Right cardiac atrium (tissue), 5 donors: ENCODE measurements around the gene TCEA2. TPM values are rescaled to one million over a fixed set of nuclear protein-coding genes. Genes with fewer than 3 reads are reported as not detected.

Source experiments
- ATAC-seq, 2 donors: fragments of 200-7000 bp; cut with Tn5 transposase; one replicate each; pipeline versions ENCODE4 v1.8.0 to v1.9.1; 2020; ENCODE audit warnings: moderate library complexity in 2 of 2, mild to moderate bottlenecking in 1 of 2
- DNase-seq, 3 donors: peaks; one replicate each; pipeline ENCODE4 v3.0.0-alpha.2; 2020
- H3K27ac ChIP-seq: one replicate; pipeline ENCODE4 v1.5.1; 2013; ENCODE audit warnings: mild to moderate bottlenecking, low read length, control low read depth, moderate library complexity
- H3K27me3 ChIP-seq: one replicate; pipeline ENCODE4 v1.6.1; 2013; ENCODE audit not compliant: control insufficient read depth, insufficient read depth
- H3K4me1 ChIP-seq: one replicate; pipeline ENCODE4 v1.6.1; 2013; ENCODE audit warnings: low read length; ENCODE audit not compliant: control insufficient read depth, insufficient read depth
- H3K4me3 ChIP-seq: one replicate; pipeline ENCODE4 v1.5.1; 2013; ENCODE audit warnings: low read length, control low read depth
- H3K9me3 ChIP-seq: one replicate; pipeline ENCODE4 v1.6.1; 2013; ENCODE audit warnings: low read length; ENCODE audit not compliant: control insufficient read depth
- WGBS: extraction: QIAGEN DNeasy Blood & Tissue Kit; methylation state at CpG from one replicate; pipeline ENCODE4 v1.1.7; 2013; 5-methylcytosine and 5-hydroxymethylcytosine counted together
- intact Hi-C, 4 donors: fragments of 100-400 bp; cut with DNase I; formaldehyde crosslinking; loops; one replicate each; pipeline versions ENCODE4 v1.11.0 to v1.14.0; 2022 to 2023
- polyA plus RNA-seq: library from polyadenylated mRNA; stranded (reverse); fragments of 200-250 nt; gene quantifications from one replicate; pipeline ENCODE4 v1.2.3, GENCODE V29; 2013
- total RNA-seq, 4 donors: library from RNA; stranded (reverse); fragmentation: NEBNext Ultra II Directional; extraction: Animal tissue kit (Norgen Biotek cat#: 25700); gene quantifications; one replicate each; pipeline ENCODE4 v1.2.1, GENCODE V29; 2021
- donor health status: healthy with polysubstance abuse.
- donor health status: DM: no; HTN: yes; CAD: no.
- donor health status: DM: no; HTN: no; CAD: no.
- donor health status: DM: no; HTN: yes; CAD: no; lungs with severe emphysema.
- donor health status: DM: yes; HTN: yes; CAD: no.

Gene TCEA2
- total and polyA plus RNA-seq, 5 donors, result 38.3 to 52.0 (median 48.0) TPM

- intact Hi-C loops, result loop anchor here in 1 of 4 donors (5.0 kb wide), 1 partner anchor 85 kb away; no protein-coding TSS in a partner anchor
- no peaks in the 10 kb centered on the region for H3K27me3 ChIP-seq
- no peaks in the 10 kb centered on the region for H3K4me1 ChIP-seq
- ATAC-seq, result peak; percentile 2 to 3
- H3K4me3 ChIP-seq, result peak overlapping the region; percentile 1
- H3K9me3 ChIP-seq, result no peaks in the 10 kb centered on the region
- peak in 1 of 3 donors; percentile 54 for DNase-seq
- H3K27ac ChIP-seq, result peak overlapping the region; percentile 16
- 49% methylated on average over 39 of the region's 39 CpGs for WGBS
Measured at GRCh38 chr20:64056889-64057627, 5.9 kb upstream of the TCEA2 start.

GRCh38 chr20:64057628-64058498 lies 5.1 kb upstream of the TCEA2 start:
- Histone ChIP-seq H3K27ac (peak overlapping the region; percentile 16), H3K27me3 (no peaks in the 10 kb centered on the region), H3K4me3 (peak overlapping the region; percentile 1), H3K4me1 (no peaks in the 10 kb centered on the region), H3K9me3 (no peaks in the 10 kb centered on the region)
- DNase-seq (peak; percentile 80 to 91 (median 91)), ATAC-seq (peak; percentile 42 to 50)
- 29% methylated on average over 33 of the region's 33 CpGs for WGBS
- intact Hi-C loops, result loop anchor here in 1 of 4 donors (5.0 kb wide), 1 partner anchor 86 kb away; no protein-coding TSS in a partner anchor

GRCh38 chr20:64058536-64058935 lies 4.5 kb upstream of the TCEA2 start:
- intact Hi-C loops, result loop anchor here in 1 of 4 donors (5.0 kb wide), 1 partner anchor 86 kb away; no protein-coding TSS in a partner anchor
- 85% methylated on average over 12 of the region's 12 CpGs for WGBS
- Histone ChIP-seq H3K27me3 (no peaks in the 10 kb centered on the region), H3K27ac (no peak overlapping the region), H3K4me1 (no peaks in the 10 kb centered on the region), H3K9me3 (no peaks in the 10 kb centered on the region), H3K4me3 (no peak overlapping the region)
- ATAC-seq (no peak), DNase-seq (no peak)

GRCh38 chr20:64062276-64062595 lies 762 bp upstream of the TCEA2 start:
- Histone ChIP-seq H3K27me3 (no peaks in the 10 kb centered on the region), H3K4me1 (peaks cover 9% of the 10 kb centered on the region), H3K27ac (no peak overlapping the region), H3K9me3 (no peaks in the 10 kb centered on the region), H3K4me3 (peak overlapping the region; percentile 21)
- no peak for DNase-seq
- no peak for ATAC-seq
- 54% methylated on average over 5 of the region's 5 CpGs for WGBS
- intact Hi-C loops, result no loop called here

- no peaks in the 10 kb centered on the region for H3K27me3 ChIP-seq
- ATAC-seq (peak; percentile 7 to 15), DNase-seq (peak in 2 of 3 donors; percentile 56 to 77)
- peak overlapping the region; percentile 68 for H3K4me3 ChIP-seq
- 2% methylated on average over 51 of the region's 51 CpGs for WGBS
- intact Hi-C loops, result no loop called here
- no peaks in the 10 kb centered on the region for H3K9me3 ChIP-seq
- H3K27ac ChIP-seq, result peak overlapping the region; percentile 3
- H3K4me1 ChIP-seq, result peaks cover 9% of the 10 kb centered on the region
Measured at GRCh38 chr20:64063389-64064144, 569 bp downstream of the TCEA2 start.

GRCh38 chr20:64064145-64064698 lies 1.2 kb downstream of the TCEA2 start:
- 22% methylated on average over 12 of the region's 12 CpGs for WGBS

GRCh38 chr20:64065062-64065973 lies 2.3 kb downstream of the TCEA2 start:
- ATAC-seq, result no peak
- Histone ChIP-seq H3K27me3 (no peaks in the 10 kb centered on the region), H3K4me3 (no peak overlapping the region), H3K9me3 (no peaks in the 10 kb centered on the region), H3K27ac (no peak overlapping the region), H3K4me1 (peaks cover 9% of the 10 kb centered on the region)
- no peak for DNase-seq
- intact Hi-C loops, result no loop called here
- 49% methylated on average over 27 of the region's 27 CpGs for WGBS

More at GRCh38 chr20:64064145-64064698, 1.2 kb downstream of the TCEA2 start:
- H3K27ac ChIP-seq, result peak overlapping the region; percentile 3
- peaks cover 9% of the 10 kb centered on the region for H3K4me1 ChIP-seq
- ATAC-seq, result peak in 1 of 2 donors; percentile 6
- H3K9me3 ChIP-seq, result no peaks in the 10 kb centered on the region
- H3K4me3 ChIP-seq, result peak overlapping the region; percentile 68
- no peaks in the 10 kb centered on the region for H3K27me3 ChIP-seq
- intact Hi-C loops, result no loop called here
- DNase-seq, result no peak

- Histone ChIP-seq H3K4me3 (no peak overlapping the region), H3K4me1 (peaks cover 9% of the 10 kb centered on the region), H3K27ac (no peak overlapping the region), H3K9me3 (no peaks in the 10 kb centered on the region), H3K27me3 (no peaks in the 10 kb centered on the region)
- 52% methylated on average over 5 of the region's 5 CpGs for WGBS
- DNase-seq (no peak), ATAC-seq (no peak)
- intact Hi-C loops, result no loop called here
Measured at GRCh38 chr20:64065974-64066343, 3.0 kb downstream of the TCEA2 start.

- DNase-seq, result peak in 1 of 3 donors; percentile 42
- 83% methylated on average over 6 of the region's 6 CpGs for WGBS
- Histone ChIP-seq H3K4me3 (no peak overlapping the region), H3K9me3 (no peaks in the 10 kb centered on the region), H3K4me1 (peaks cover 9% of the 10 kb centered on the region), H3K27me3 (no peaks in the 10 kb centered on the region), H3K27ac (no peak overlapping the region)
- intact Hi-C loops, result no loop called here
- ATAC-seq, result no peak
Measured at GRCh38 chr20:64067005-64067632, 4.1 kb downstream of the TCEA2 start.
